ENCODE data around the gene BTBD19.

- TF ChIP-seq POLR2A (IDR thresholded peaks at IDR 0.05) (no peak), CTCF (IDR thresholded peaks at IDR 0.05) (no peak)
These were observed 20.6 kb downstream of the BTBD19 start for GRCh38 chr1:44828841-44829440.

Measured in body of pancreas (tissue), 4 donors.